H1 (cell line): ENCODE results near the gene DBH. TPM values are rescaled to one million over a fixed set of nuclear protein-coding genes. Genes with fewer than 3 reads are reported as not detected.

Experiments used
- CTCF ChIA-PET: fragments of 300-600 bp; sonication (Branson Sonifier 250); formaldehyde crosslinking; loops from one replicate; lab custom pipeline; 2021; ENCODE audit not compliant: partially characterized antibody; lab: Charles Lee
- POLR2A ChIA-PET: fragments of 300-600 bp; sonication (Branson Sonifier 250); formaldehyde crosslinking; loops from one replicate; lab custom pipeline; 2021; ENCODE audit warnings: inconsistent platforms; ENCODE audit not compliant: partially characterized antibody; lab: Charles Lee
- DNase-seq, 2 experiments: peaks; one replicate each; pipeline versions ENCODE4 v3.0.0 to v3.0.0-alpha.2; 2010 to 2022; ENCODE audit warnings: low spot score in 2 of 2, low read depth in 1 of 2, mixed read lengths in 1 of 2
- FAIRE-seq: peaks from 2 replicates; lab custom pipeline; 2011; peaks lifted over from hg19 to GRCh38; lab: Jason Lieb, UNC
- H2AFZ ChIP-seq: 2 replicates; pipeline ENCODE4 v1.8.1; 2012; ENCODE audit warnings: low read length, inconsistent platforms
- H2AK5ac ChIP-seq: 2 replicates; pipeline ENCODE4 v1.6.1; 2013; ENCODE audit warnings: low read depth, low read length
- H2BK120ac ChIP-seq: replicated peaks from 2 replicates; pipeline ENCODE3; 2013; ENCODE audit warnings: low read depth, low read length, inconsistent platforms
- H2BK12ac ChIP-seq: 2 replicates; pipeline ENCODE4 v1.6.1; 2013; ENCODE audit warnings: low read depth, low read length
- H2BK15ac ChIP-seq: 2 replicates; pipeline ENCODE4 v1.6.1; 2013; ENCODE audit warnings: low read length
- H2BK20ac ChIP-seq: 2 replicates; pipeline ENCODE4 v1.6.1; 2013; ENCODE audit warnings: low read length
- H2BK5ac ChIP-seq: 2 replicates; pipeline ENCODE4 v1.6.1; 2013; ENCODE audit warnings: low read depth, low read length
- H3K14ac ChIP-seq: 2 replicates; pipeline ENCODE4 v1.6.1; 2013; ENCODE audit warnings: inconsistent platforms; ENCODE audit not compliant: insufficient read length
- H3K18ac ChIP-seq: 2 replicates; pipeline ENCODE4 v1.6.1; 2013; ENCODE audit warnings: low read length; ENCODE audit errors: extremely low read depth
- H3K23ac ChIP-seq: 2 replicates; pipeline ENCODE4 v1.6.1; 2013; ENCODE audit warnings: inconsistent platforms; ENCODE audit not compliant: insufficient read length
- H3K23me2 ChIP-seq: 2 replicates; pipeline ENCODE4 v1.6.1; 2013; ENCODE audit warnings: low read depth, low read length
- H3K27ac ChIP-seq: 2 replicates; pipeline ENCODE4 v1.6.1; 2011; ENCODE audit warnings: low read depth, low read length, inconsistent platforms
- H3K27me3 ChIP-seq, 4 experiments: replicated peaks in 1 of 4; 1 replicate in 1 of 4; 2 replicates in 3 of 4; pipeline versions ENCODE4 v1.6.1 to v1.8.1; 2011 to 2013; ENCODE audit warnings: low read length in 3 of 4, mild to moderate bottlenecking in 3 of 4, inconsistent platforms in 2 of 4, mixed read lengths in 2 of 4, moderate library complexity in 1 of 4; ENCODE audit not compliant: control insufficient read depth in 3 of 4, insufficient read depth in 3 of 4; ENCODE audit errors: extremely low read depth in 1 of 4
- H3K36me3 ChIP-seq, 4 experiments: 2 replicates each; pipeline versions ENCODE4 v1.6.1 to v1.8.1; 2011 to 2013; ENCODE audit warnings: mild to moderate bottlenecking in 4 of 4, low read length in 3 of 4, moderate library complexity in 2 of 4, control low read depth in 1 of 4, inconsistent platforms in 1 of 4; ENCODE audit not compliant: insufficient read depth in 4 of 4, control insufficient read depth in 2 of 4
- H3K4ac ChIP-seq: replicated peaks from 2 replicates; pipeline ENCODE3; 2013; ENCODE audit warnings: low read length, low read depth, mixed read lengths, inconsistent platforms; ENCODE audit not compliant: insufficient read length
- H3K4me1 ChIP-seq, 4 experiments: replicated peaks in 1 of 4; 1 replicate in 1 of 4; 2 replicates in 3 of 4; pipeline versions ENCODE4 v1.6.1 to v1.8.1; 2011 to 2013; ENCODE audit warnings: low read length in 3 of 4, inconsistent platforms in 2 of 4, mixed read lengths in 1 of 4; ENCODE audit not compliant: insufficient read depth in 4 of 4, control insufficient read depth in 3 of 4
- H3K4me2 ChIP-seq, 2 experiments: 2 replicates each; pipeline versions ENCODE4 v1.6.1 to v1.8.1; 2011 to 2013; ENCODE audit warnings: low read depth in 2 of 2, low read length in 2 of 2, control low read depth in 1 of 2, inconsistent platforms in 1 of 2, mild to moderate bottlenecking in 1 of 2; ENCODE audit not compliant: insufficient read depth in 1 of 2
- H3K4me3 ChIP-seq, 4 experiments: fragments of 200-600, 300-600 bp in 1 of 4; sonication (generic), shearing (Covaris generic), sonication (Bioruptor Twin) in 1 of 4; 2 replicates each; pipeline versions ENCODE4 v1.5.1 to v1.8.1; 2011 to 2016; ENCODE audit warnings: low read length in 4 of 4, low read depth in 3 of 4, control low read depth in 2 of 4, inconsistent platforms in 2 of 4, mild to moderate bottlenecking in 2 of 4, mixed read lengths in 1 of 4, moderate library complexity in 1 of 4; ENCODE audit not compliant: insufficient read depth in 2 of 4; ENCODE audit errors: extremely low read depth in 1 of 4
- H3K56ac ChIP-seq: replicated peaks from 2 replicates; pipeline ENCODE3; 2013; ENCODE audit warnings: low read depth, mild to moderate bottlenecking, mixed read lengths, low read length, inconsistent platforms; ENCODE audit not compliant: insufficient read length
- H3K79me1 ChIP-seq: 2 replicates; pipeline ENCODE4 v1.6.1; 2013; ENCODE audit warnings: low read depth, low read length, control low read depth
- H3K79me2 ChIP-seq, 2 experiments: 2 replicates each; pipeline versions ENCODE4 v1.6.1 to v1.8.1; 2012 to 2013; ENCODE audit warnings: low read length in 2 of 2, mild to moderate bottlenecking in 2 of 2, inconsistent platforms in 1 of 2; ENCODE audit not compliant: insufficient read depth in 2 of 2, control insufficient read depth in 1 of 2
- H3K9ac ChIP-seq, 4 experiments: replicated peaks in 1 of 4; 1 replicate in 1 of 4; 2 replicates in 3 of 4; pipeline versions ENCODE4 v1.6.1 to v1.8.1; 2011 to 2013; ENCODE audit warnings: low read depth in 3 of 4, low read length in 3 of 4, control low read depth in 2 of 4, mild to moderate bottlenecking in 2 of 4, moderate library complexity in 2 of 4, inconsistent platforms in 1 of 4; ENCODE audit errors: extremely low read depth in 1 of 4
- H3K9me3 ChIP-seq, 2 experiments: 2 replicates each; pipeline versions ENCODE4 v1.6.1 to v1.8.1; 2012 to 2013; ENCODE audit warnings: mild to moderate bottlenecking in 2 of 2, moderate library complexity in 2 of 2, control low read depth in 1 of 2, inconsistent platforms in 1 of 2, low read depth in 1 of 2, low read length in 1 of 2, mixed read lengths in 1 of 2; ENCODE audit not compliant: insufficient read depth in 2 of 2
- H4K20me1 ChIP-seq, 2 experiments: replicated peaks in 1 of 2; 2 replicates each; pipeline versions ENCODE3 to v1.8.1; 2011 to 2013; ENCODE audit warnings: inconsistent platforms in 2 of 2, low read length in 2 of 2, mild to moderate bottlenecking in 1 of 2; ENCODE audit not compliant: insufficient read depth in 2 of 2, control insufficient read depth in 1 of 2
- H4K5ac ChIP-seq: 2 replicates; pipeline ENCODE4 v1.6.1; 2013; ENCODE audit warnings: low read length, low read depth, mixed read lengths, inconsistent platforms; ENCODE audit not compliant: insufficient read length
- H4K8ac ChIP-seq: 2 replicates; pipeline ENCODE4 v1.8.0; 2013; ENCODE audit warnings: mild to moderate bottlenecking, moderate library complexity, low read length, inconsistent platforms; ENCODE audit not compliant: insufficient read depth; ENCODE audit errors: extremely low read depth
- H4K91ac ChIP-seq: replicated peaks from 2 replicates; pipeline ENCODE3; 2013; ENCODE audit warnings: low read length, mixed read lengths, inconsistent platforms; ENCODE audit not compliant: insufficient read length
- CHD2 ChIP-seq: IDR thresholded peaks from 2 replicates; pipeline ENCODE4 v1.6.1; 2012; ENCODE audit warnings: low read length, improper control_type of control experiment
- EP300 ChIP-seq, 2 experiments: IDR thresholded peaks; 1 replicate in 1 of 2; 2 replicates in 1 of 2; pipeline ENCODE4 v1.6.1; 2011 to 2012; ENCODE audit warnings: low read depth in 2 of 2, low read length in 2 of 2, mild to moderate bottlenecking in 2 of 2, borderline replicate concordance in 1 of 2, inconsistent platforms in 1 of 2, moderate library complexity in 1 of 2
- HDAC6 ChIP-seq: IDR thresholded peaks from one replicate; pipeline ENCODE4 v1.7.1; 2012; ENCODE audit warnings: low read depth, mild to moderate bottlenecking, inconsistent platforms, low read length, moderate library complexity
- KDM1A ChIP-seq: fragments of 200-600, 300-600 bp; sonication (generic); IDR thresholded peaks from 2 replicates; pipeline ENCODE4 v1.7.1; 2016; ENCODE audit warnings: mild to moderate bottlenecking, low read length, borderline replicate concordance
- KDM5A ChIP-seq: fragments of 200-600 bp; IDR thresholded peaks from 2 replicates; pipeline ENCODE4 v1.7.1; 2012; ENCODE audit warnings: mild to moderate bottlenecking, low read length, inconsistent platforms, mixed read lengths
- MAFK ChIP-seq: IDR thresholded peaks from 2 replicates; pipeline ENCODE4 v1.6.1; 2012; ENCODE audit warnings: low read depth, mild to moderate bottlenecking, improper control_type of control experiment, low read length
- NRF1 ChIP-seq: IDR thresholded peaks from 2 replicates; pipeline ENCODE4 v1.6.1; 2011; ENCODE audit warnings: mild to moderate bottlenecking, low read depth, low read length, improper control_type of control experiment
- RAD21 ChIP-seq, 2 experiments: IDR thresholded peaks in 1 of 2; conservative IDR thresholded peaks in 1 of 2; 2 replicates each; pipeline ENCODE4 v1.6.1; 2011; ENCODE audit warnings: low read depth in 2 of 2, low read length in 2 of 2, improper control_type of control experiment in 1 of 2, inconsistent platforms in 1 of 2, mild to moderate bottlenecking in 1 of 2, moderate library complexity in 1 of 2
- SIN3A ChIP-seq, 2 experiments: IDR thresholded peaks in 1 of 2; conservative IDR thresholded peaks in 1 of 2; 2 replicates each; pipeline ENCODE4 v1.6.1; 2011 to 2012; ENCODE audit warnings: low read length in 2 of 2, improper control_type of control experiment in 1 of 2, low read depth in 1 of 2, mild to moderate bottlenecking in 1 of 2
- TCF12 ChIP-seq: IDR thresholded peaks from 2 replicates; pipeline ENCODE4 v1.6.1; 2011; ENCODE audit warnings: low read depth, mild to moderate bottlenecking, low read length
- WGBS, 2 experiments: shearing (Covaris generic) in 1 of 2; methylation state at CpG; one replicate each; pipeline versions ENCODE4 v1.1.6 to v1.1.7; 2013 to 2015; ENCODE audit warnings: low lambda C conversion rate in 2 of 2, mixed read lengths in 2 of 2, inconsistent platforms in 1 of 2, low coverage in 1 of 2, missing lambda C conversion rate in 1 of 2; ENCODE audit not compliant: insufficient replicate concordance in 2 of 2, insufficient coverage in 1 of 2, insufficient read length in 1 of 2; ENCODE audit errors: extremely low coverage in 1 of 2, missing lambda C conversion rate in 1 of 2; 5-methylcytosine and 5-hydroxymethylcytosine counted together
- polyA plus RNA-seq, 7 experiments: library from polyadenylated mRNA; depleted of rRNA in 3 of 7; stranded (reverse) in 5 of 7; unstranded in 2 of 7; fragments of >200 nt in 5 of 7; fragments of 200-250 nt in 2 of 7; gene quantifications; 1 replicate in 5 of 7; 2 replicates in 1 of 7; 4 replicates in 1 of 7; pipeline versions ENCODE4 v1.2.1 to v1.2.3, GENCODE V29; 2011 to 2013; ENCODE audit warnings: missing spikeins in 2 of 7, mixed read lengths in 2 of 7
- total RNA-seq: library from RNA; stranded (reverse); fragmentation: NEBNext Ultra II Directional; extraction: Animal tissue kit (Norgen Biotek cat#: 25700); gene quantifications from 2 replicates; pipeline ENCODE4 v1.2.1, GENCODE V29; 2021
- TF ChIP-seq, protein P1 (sequence below), 3 experiments: IDR thresholded peaks; 1 replicate in 2 of 3; 2 replicates in 1 of 3; pipeline versions ENCODE4 v1.5.1 to v1.6.1; 2011; ENCODE audit warnings: low read length in 3 of 3, mild to moderate bottlenecking in 3 of 3, inconsistent platforms in 2 of 3, low read depth in 1 of 3, moderate library complexity in 1 of 3; ENCODE audit not compliant: insufficient read depth in 1 of 3; ENCODE audit errors: control extremely low read depth in 1 of 3

The DBH gene
- total and polyA plus RNA-seq, 2 of the 8 experiments (the other 6 are each of a cell fraction or from before 2014, with no cell fraction given) = 0.18 TPM; not detected in 1

DNA sequence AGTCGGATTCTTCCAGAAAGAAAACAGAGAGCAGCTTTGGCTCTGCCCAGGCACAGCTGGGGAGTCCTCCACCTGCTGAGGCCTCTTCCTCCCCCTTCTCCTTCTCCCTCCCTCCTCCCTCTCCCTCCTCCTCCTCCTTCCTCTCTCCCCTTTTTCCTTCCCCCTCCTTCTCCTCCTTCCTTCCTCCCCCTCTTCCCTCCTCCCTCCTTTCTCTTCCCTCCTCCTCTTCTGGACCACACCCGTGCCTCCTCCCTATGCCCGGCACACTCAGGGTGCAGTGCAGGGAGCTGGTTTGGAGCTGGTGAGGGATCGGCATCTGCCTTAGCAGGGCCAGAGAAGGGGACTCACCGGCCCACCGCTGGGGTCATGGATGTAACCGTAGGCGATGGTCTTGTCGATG is 30.2 kb downstream of the DBH start:
- no peak for FAIRE-seq
- DNase-seq = no peak
- TF ChIP-seq KDM5A (no peak), TCF12 (no peak), MAFK (no peak), HDAC6 (no peak), KDM1A (no peak), RAD21 (IDR thresholded peaks at IDR 0.05 in 1 of 2, conservative IDR thresholded peaks at IDR 0.05 in 1 of 2; ENCODE audit: low read depth in 2 of 2, low read length in 2 of 2) (no peak), SIN3A (conservative IDR thresholded peaks at IDR 0.05 in 1 of 2, IDR thresholded peaks at IDR 0.05 in 1 of 2; ENCODE audit: low read depth in 1 of 2, low read length in 2 of 2) (no peak), CHD2 (no peak), EP300 (IDR thresholded peaks at IDR 0.05; ENCODE audit: borderline replicate concordance in 1 of 2, low read depth in 2 of 2, low read length in 2 of 2) (no peak), NRF1 (no peak)
- TF ChIP-seq, protein P1, sequence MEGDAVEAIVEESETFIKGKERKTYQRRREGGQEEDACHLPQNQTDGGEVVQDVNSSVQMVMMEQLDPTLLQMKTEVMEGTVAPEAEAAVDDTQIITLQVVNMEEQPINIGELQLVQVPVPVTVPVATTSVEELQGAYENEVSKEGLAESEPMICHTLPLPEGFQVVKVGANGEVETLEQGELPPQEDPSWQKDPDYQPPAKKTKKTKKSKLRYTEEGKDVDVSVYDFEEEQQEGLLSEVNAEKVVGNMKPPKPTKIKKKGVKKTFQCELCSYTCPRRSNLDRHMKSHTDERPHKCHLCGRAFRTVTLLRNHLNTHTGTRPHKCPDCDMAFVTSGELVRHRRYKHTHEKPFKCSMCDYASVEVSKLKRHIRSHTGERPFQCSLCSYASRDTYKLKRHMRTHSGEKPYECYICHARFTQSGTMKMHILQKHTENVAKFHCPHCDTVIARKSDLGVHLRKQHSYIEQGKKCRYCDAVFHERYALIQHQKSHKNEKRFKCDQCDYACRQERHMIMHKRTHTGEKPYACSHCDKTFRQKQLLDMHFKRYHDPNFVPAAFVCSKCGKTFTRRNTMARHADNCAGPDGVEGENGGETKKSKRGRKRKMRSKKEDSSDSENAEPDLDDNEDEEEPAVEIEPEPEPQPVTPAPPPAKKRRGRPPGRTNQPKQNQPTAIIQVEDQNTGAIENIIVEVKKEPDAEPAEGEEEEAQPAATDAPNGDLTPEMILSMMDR (IDR thresholded peaks at IDR 0.05; ENCODE audit: control extremely low read depth in 1 of 3, insufficient read depth in 1 of 3, low read depth in 1 of 3, low read length in 3 of 3) = no peak

More for the DNA sequence above, 30.2 kb downstream of the DBH start:
- H3K27me3 ChIP-seq = no peaks in the 10 kb centered on the region; a peak in 1 of 7 replicates
- H3K14ac ChIP-seq = no peak overlapping the region
- no peaks in the 10 kb centered on the region for H3K9me3 ChIP-seq
- no peak overlapping the region for H2BK120ac ChIP-seq
- H3K9ac ChIP-seq = no peak overlapping the region
- H2BK20ac ChIP-seq = no peak overlapping the region
- CTCF ChIA-PET = interaction anchor here (1.1 to 1.4 kb wide), 3 partner anchors 10 to 81 kb away, joined by 3 to 4 read pairs (median 3); no protein-coding TSS in a partner anchor
- no peaks in the 10 kb centered on the region for H3K36me3 ChIP-seq
- H4K91ac ChIP-seq = no peak overlapping the region
- H3K79me1 ChIP-seq = no peaks in the 10 kb centered on the region
- H3K23me2 ChIP-seq = no peaks in the 10 kb centered on the region
- no peak overlapping the region for H3K23ac ChIP-seq
- no peaks in the 10 kb centered on the region for H4K20me1 ChIP-seq
- H2AFZ ChIP-seq = no peak overlapping the region
- H3K4ac ChIP-seq = no peak overlapping the region
- H4K5ac ChIP-seq = no peak overlapping the region
- H2AK5ac ChIP-seq = no peak overlapping the region
- H2BK5ac ChIP-seq = no peak overlapping the region
- H2BK12ac ChIP-seq = no peak overlapping the region
- no peak overlapping the region for H3K56ac ChIP-seq
- 100% methylated on average over 2 of the region's 9 CpGs; no CpG with 5 or more reads in 1 of the 2 experiments for WGBS, 2 experiments
- H3K4me1 ChIP-seq = peaks cover 0 to 5% (median 0%) of the 10 kb centered on the region in 4 experiments; a peak in 3 of 7 replicates
- no peaks in the 10 kb centered on the region for H3K79me2 ChIP-seq
- H2BK15ac ChIP-seq = no peak overlapping the region
- no peak overlapping the region for H3K18ac ChIP-seq
- peak overlapping the region; percentile 57; the same call in 1 of the 2 replicates for H4K8ac ChIP-seq
- POLR2A ChIA-PET = interaction anchor here (0.8 to 2.7 kb wide), 2 partner anchors 10 to 27 kb away, joined by 3 to 7 read pairs; no protein-coding TSS in a partner anchor
- H3K4me2 ChIP-seq = no peak overlapping the region
- no peak overlapping the region for H3K4me3 ChIP-seq
- H3K27ac ChIP-seq = no peak overlapping the region
